Right kidney (tissue), 1 donor: ENCODE measurements around the gene RAD51C.
A peak's percentile ranks its signal among the peaks of the same experiment; 100 is the strongest.
"Not testable (repeated sequence)": the region's sequence is repeated elsewhere in the genome, so short reads cannot be mapped to it uniquely, and the experiment has no call there.

Source experiments
- DNase-seq: peaks from one replicate; pipeline ENCODE4 v3.0.0-alpha.2; 2016

The RAD51C gene

GRCh38 chr17:58734040-58734439, 41.6 kb downstream of the RAD51C start:
- no peak for DNase-seq

DNA sequence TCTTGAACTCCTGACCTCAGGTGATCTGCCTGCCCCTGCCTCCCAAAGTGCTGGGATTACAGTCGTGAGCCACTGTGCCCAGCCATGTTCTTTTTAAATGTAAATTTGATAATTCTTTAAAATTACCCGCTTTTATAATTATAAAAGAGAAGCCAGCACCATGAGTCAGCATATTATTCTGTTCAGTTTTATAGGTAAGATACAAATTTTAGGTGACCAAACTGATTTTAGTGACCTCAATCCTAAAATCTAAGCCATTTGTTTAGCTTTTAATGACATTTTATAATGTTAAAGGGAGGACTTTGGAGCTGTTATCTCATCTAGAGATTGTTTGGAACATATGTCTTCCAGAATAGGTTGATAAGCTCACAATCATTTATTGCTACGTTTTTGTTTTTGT, 42.4 kb downstream of the RAD51C start:
- DNase-seq: no peak

DNA sequence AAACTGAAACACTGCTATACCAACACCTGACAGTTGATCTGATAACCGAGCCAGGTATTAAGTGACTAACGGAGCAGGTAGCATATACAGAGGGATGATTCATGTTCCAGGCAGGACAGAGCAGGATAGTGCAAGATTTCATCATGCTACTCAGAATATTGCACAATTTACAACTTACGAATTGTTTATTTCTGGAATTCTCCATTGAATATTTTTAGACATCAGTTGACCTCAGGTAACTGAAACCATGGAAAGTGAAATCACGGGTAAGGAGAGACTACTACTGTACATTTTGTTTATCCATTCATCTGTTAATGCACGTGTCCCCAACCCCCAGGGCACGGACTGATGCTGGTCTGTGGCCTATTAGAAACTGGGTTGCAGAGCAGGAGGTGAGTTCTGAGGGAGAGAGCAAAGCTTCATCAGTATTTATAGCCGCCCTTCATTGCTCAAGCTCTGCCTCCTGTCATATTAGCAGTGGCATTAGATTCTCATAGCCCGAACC, 48.8 kb downstream of the RAD51C start:
- DNase-seq: no peak

DNA sequence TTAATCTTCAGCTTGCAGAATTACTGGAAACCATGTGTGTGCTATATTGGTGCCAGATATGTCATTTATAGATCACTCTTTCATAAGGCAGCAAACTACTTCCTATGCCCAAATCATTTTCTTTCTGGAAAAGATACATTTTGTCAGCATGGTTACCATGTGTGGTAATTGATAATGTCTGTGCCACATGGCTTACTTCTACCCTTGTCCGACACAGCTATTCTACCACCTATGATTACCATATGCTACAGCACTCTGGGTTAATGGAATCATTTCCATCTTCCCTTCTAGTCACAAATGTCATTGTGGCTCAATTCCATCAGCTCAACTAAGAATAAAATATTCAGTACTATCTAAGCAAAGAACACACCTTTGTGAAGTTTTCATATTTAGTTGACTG, 55.3 kb downstream of the RAD51C start:
- DNase-seq: no peak

GRCh38 chr17:58749627-58750026, 57.2 kb downstream of the RAD51C start:
- DNase-seq: not testable (repeated sequence)

DNA sequence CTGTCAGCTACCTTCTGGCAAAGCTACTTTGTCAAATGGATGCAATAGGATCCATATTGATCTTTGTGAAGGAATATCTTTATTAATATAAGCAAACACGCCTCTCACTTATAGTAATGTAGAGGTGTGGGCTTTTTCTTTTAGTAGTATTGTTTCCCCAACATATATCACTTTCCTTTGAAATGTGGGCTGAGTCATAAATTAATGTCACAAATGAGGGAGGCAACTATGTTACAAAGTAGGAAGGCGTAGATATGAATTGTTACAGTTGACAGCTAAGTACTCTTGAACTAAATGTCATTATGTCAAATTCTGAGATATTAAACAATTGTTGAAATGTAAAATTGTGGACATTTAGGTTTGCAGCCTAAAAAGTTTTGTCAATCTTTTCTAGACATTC, 60.6 kb downstream of the RAD51C start:
- DNase-seq: no peak

DNA sequence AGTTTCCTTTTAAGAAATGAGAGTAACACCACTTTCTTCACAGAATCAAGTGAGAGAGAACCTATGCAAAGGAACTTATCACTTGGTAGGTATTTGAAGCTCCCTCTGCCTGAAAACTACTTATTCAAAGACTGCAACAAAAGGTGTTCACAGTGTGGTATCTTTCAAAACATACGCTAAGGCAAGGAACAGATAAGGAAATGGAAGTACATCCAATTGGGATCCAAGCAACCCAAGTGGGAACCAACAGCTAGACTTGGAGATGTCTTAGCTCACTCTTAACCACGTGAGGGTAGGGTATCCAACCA, 62.8 kb downstream of the RAD51C start:
- no peak for DNase-seq

GRCh38 chr17:58755577-58756245, 63.3 kb downstream of the RAD51C start, which contains the start of gene PPM1E:
TSS of gene PPM1E (plus strand) at chr17:58755854.
- DNase-seq: peak; percentile 79

DNA sequence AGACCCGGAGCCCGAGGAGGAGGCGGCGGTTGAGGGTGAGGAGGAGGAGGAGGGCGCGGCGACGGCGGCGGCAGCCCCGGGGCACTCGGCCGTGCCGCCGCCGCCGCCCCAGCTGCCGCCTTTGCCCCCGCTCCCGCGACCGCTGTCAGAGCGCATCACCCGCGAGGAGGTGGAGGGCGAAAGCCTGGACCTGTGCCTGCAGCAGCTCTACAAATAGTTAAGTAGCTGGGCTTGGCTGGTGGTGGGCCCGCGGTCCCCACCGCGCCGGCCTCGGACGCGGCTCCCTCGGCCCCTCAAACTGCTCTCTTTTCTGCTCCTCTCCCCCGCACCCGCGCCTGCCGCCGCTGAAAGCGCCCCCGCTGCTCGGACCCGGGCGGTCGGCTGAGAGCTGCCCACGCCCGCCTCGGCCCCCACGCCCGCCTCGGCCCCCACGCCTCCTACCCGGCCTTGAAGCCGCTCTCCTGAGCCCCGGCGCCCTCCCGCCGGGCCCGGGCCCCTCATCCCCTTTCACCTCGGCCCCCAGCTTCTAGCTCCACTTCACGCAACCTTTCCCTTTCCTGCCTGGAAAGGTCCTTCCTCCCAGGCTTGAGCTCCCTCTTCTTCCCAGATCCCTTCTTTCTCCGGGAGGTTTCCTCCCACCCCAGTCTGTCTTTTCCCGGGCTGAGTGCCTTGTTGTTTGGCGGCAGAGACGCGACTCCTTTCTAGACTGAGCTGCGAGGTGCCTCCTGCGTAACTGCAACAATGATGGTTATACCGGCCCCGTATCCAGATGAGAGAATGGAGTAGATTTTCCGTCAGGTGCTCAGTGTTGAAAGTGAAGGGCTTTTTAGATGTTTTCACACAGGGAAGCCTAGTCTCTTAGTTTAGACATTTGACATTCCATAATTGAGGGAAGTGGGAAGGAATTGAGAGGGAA, 64.1 kb downstream of the RAD51C start:
- DNase-seq: peak; percentile 65

GRCh38 chr17:58757162-58757613, 64.8 kb downstream of the RAD51C start:
- no peak for DNase-seq

DNA sequence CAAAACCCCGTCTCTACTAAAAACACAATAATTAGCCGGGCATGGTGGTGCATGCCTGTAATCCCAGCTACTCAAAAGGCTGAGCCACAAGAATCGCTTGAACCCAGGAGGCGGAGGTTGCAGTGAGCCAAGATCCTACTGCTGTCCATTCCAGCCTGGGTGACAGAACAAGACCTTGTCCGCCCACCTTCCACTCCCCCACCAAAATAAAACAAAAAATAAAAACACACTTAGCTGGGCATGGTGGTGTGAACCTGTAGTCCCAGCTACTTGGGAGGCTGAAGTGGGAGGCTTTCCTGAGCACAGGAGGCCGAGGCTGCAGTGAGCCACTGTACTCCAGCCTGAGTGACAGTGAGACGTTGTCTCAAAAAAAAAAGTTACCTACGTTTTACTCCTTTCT, 66.5 kb downstream of the RAD51C start:
- DNase-seq: no peak

- DNase-seq: no peak
Observed at GRCh38 chr17:58759522-58759921, 67.1 kb downstream of the RAD51C start.

DNA sequence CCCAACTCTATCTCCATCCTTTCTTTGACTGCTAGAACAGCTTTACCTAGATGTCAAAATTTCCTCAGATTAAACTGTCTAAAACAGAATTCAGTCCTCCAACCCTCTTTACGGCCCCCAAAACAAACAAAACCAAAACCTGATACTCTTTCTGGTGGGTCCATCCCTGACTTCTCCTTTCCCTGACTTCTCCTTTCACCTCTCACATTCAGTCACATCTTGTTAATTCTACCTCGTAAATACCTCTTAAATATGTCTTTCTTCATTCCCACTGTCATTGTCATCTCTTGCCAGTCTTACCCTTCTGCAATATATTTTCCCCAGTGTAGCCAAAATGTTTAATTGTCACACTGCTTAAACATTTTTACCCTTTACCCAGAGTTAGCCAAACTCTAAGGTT, 67.8 kb downstream of the RAD51C start:
- DNase-seq: no peak

- DNase-seq: no peak
Observed at GRCh38 chr17:58763263-58763662, 70.9 kb downstream of the RAD51C start.

DNA sequence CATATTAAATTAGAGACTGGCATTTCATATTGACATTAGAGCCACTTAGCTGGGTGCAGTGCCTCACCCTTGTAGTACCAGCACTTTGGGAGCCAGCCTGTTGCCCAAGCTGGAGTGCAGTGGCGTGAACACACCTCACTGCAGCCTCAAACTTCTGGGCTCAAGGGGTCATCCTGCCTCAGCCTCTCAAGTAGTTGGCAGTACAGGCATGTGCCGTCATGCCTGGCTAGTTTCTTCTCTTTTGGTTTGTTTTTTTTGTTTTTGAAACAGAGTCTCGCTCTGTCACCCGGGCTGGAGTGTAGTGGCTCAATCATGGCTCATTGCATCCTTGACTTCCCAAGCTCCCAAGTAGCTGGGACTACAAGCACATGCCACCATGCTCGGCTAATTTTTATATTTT, 72.0 kb downstream of the RAD51C start:
- DNase-seq: peak; percentile 26

DNA sequence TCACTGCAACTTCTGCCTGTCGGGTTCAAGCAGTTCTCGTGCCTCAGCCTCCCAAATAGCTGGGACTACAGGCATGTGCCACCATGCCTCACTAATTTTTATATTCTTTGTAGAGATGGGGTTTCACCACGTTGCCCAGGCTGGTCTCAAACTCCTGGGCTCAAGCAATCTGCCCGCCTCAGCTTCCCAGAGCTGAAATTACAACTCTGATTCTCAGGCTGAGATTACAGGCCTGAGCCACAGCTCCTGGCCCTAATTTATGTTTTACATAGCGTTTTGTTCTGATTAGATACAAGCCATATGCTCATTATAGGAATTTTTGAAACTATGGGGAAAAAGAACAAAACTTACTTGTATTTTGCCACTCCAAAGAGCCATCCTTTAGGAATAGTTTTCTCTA, 86.1 kb downstream of the RAD51C start:
- not testable (repeated sequence) for DNase-seq

GRCh38 chr17:58779446-58779845, 87.0 kb downstream of the RAD51C start:
- DNase-seq: no peak

DNA sequence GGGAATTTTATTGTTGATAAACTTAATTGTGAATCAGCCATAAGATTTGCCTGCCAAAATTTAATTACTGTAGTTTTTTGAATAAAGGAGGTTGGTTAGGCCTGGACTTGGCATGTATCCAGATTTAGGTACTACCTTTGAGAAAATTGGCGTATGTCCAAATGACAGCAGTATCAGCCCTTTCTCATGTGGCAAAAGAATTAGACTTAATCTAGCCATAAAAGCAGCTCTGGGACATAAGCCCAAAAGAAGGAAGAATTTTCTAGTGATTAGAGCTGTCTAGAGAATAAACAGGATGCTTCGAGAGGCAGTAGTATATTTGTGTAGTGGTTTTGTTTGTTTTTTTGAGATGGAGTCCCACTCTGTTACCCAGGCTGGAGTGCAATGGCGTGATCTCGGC, 91.0 kb downstream of the RAD51C start:
- no peak for DNase-seq

GRCh38 chr17:58785097-58785496, 92.7 kb downstream of the RAD51C start:
- no peak for DNase-seq
